PC-3 (cell line): ENCODE results near the gene ABCC9. TPM values are rescaled to one million over a fixed set of nuclear protein-coding genes. Genes with fewer than 3 reads are reported as not detected.

Source experiments
- ATAC-seq: fragments of 200-7000 bp; cut with Tn5 transposase; 2 replicates; pipeline ENCODE4 v1.9.1; 2020; ENCODE audit warnings: mild to moderate bottlenecking, moderate library complexity
- BruUV-seq: library from RNA; stranded (reverse); fragments of 400-500 nt; replicated peaks from 2 replicates; lab custom pipeline; 2021; lab: Mats Ljungman, UMichigan
- CTCF ChIA-PET: fragments of 300-600 bp; sonication (Branson Sonifier 250); formaldehyde crosslinking; loops from one replicate; lab custom pipeline; 2022; ENCODE audit warnings: antibody characterized with exemption; lab: Charles Lee
- POLR2A ChIA-PET: fragments of 300-600 bp; sonication (Branson Sonifier 250); formaldehyde crosslinking; loops from one replicate; lab custom pipeline; 2022; ENCODE audit warnings: antibody characterized with exemption; ENCODE audit not compliant: unreplicated experiment; lab: Charles Lee
- DNase-seq: peaks from one replicate; pipeline ENCODE4 v3.0.0-alpha.2; 2015
- H2AFZ ChIP-seq: fragments of 300-600 bp; sonication (generic); 2 replicates; pipeline ENCODE4 v1.6.0; 2016; ENCODE audit warnings: antibody characterized with exemption, low read length
- H3F3A ChIP-seq: fragments of 300-600 bp; sonication (generic); one replicate; pipeline ENCODE4 v1.6.0; 2017; ENCODE audit warnings: antibody characterized with exemption, low read length, control low read depth, mild to moderate bottlenecking; ENCODE audit not compliant: unreplicated experiment
- H3K27ac ChIP-seq: fragments of 300-600 bp; sonication (generic); 2 replicates; pipeline ENCODE4 v1.5.1; 2016; ENCODE audit warnings: mild to moderate bottlenecking, low read length
- H3K27me3 ChIP-seq: fragments of 300-600 bp; sonication (generic); 2 replicates; pipeline ENCODE4 v1.6.1; 2016; ENCODE audit warnings: low read length, mixed read lengths
- H3K36me3 ChIP-seq: fragments of 300-600 bp; sonication (generic); 2 replicates; pipeline ENCODE4 v1.6.1; 2016; ENCODE audit warnings: low read depth, mixed run types, low read length, mixed read lengths
- H3K4me1 ChIP-seq: fragments of 300-600 bp; sonication (generic); 2 replicates; pipeline ENCODE4 v1.5.1; 2016; ENCODE audit warnings: low read length; ENCODE audit not compliant: insufficient read depth
- H3K4me2 ChIP-seq: fragments of 300-600 bp; sonication (generic); 2 replicates; pipeline ENCODE4 v1.6.0; 2016; ENCODE audit warnings: low read length
- H3K4me3 ChIP-seq: fragments of 300-600 bp; sonication (generic); 2 replicates; pipeline ENCODE4 v1.5.1; 2016; ENCODE audit warnings: mild to moderate bottlenecking, low read length, mixed read lengths
- H3K79me2 ChIP-seq: fragments of 300-600 bp; sonication (generic); 2 replicates; pipeline ENCODE4 v1.6.1; 2017; ENCODE audit warnings: low read length, mixed read lengths
- H3K9ac ChIP-seq: fragments of 300-600 bp; sonication (generic); 2 replicates; pipeline ENCODE4 v1.6.0; 2016; ENCODE audit warnings: mild to moderate bottlenecking, low read length
- H3K9me2 ChIP-seq: fragments of 300-600 bp; sonication (generic); replicated peaks from 2 replicates; pipeline ENCODE4 v1.6.1; 2016; ENCODE audit warnings: mixed run types, low read length, mixed read lengths
- H3K9me3 ChIP-seq: fragments of 300-600 bp; sonication (generic); 2 replicates; pipeline ENCODE4 v1.6.1; 2016; ENCODE audit warnings: low read length, mixed read lengths
- H4K20me1 ChIP-seq: fragments of 300-600 bp; sonication (generic); 2 replicates; pipeline ENCODE4 v1.6.1; 2016; ENCODE audit warnings: low read length, mixed read lengths
- CTCF ChIP-seq: fragments of 300-600 bp; sonication (generic); conservative IDR thresholded peaks from 2 replicates; pipeline ENCODE4 v1.5.1; 2017; ENCODE audit warnings: antibody characterized with exemption, low read depth, mild to moderate bottlenecking, low read length
- EZH2 ChIP-seq: fragments of 300-600 bp; sonication (generic); IDR thresholded peaks from one replicate; pipeline ENCODE4 v1.6.1; 2017; ENCODE audit warnings: antibody characterized with exemption, mild to moderate bottlenecking, low read length; ENCODE audit not compliant: unreplicated experiment
- EZH2phosphoT487 ChIP-seq: fragments of 300-600 bp; sonication (generic); IDR thresholded peaks from 2 replicates; pipeline ENCODE4 v1.6.1; 2018; ENCODE audit warnings: mild to moderate bottlenecking, antibody characterized with exemption, low read length, borderline replicate concordance
- intact Hi-C: fragments of 100-400 bp; cut with micrococcal nuclease; formaldehyde crosslinking; loops from 2 replicates; pipeline ENCODE4 v1.9.0; 2023
- total RNA-seq: library from RNA; depleted of rRNA; stranded (reverse); fragments of >200 nt; gene quantifications from 2 replicates; pipeline ENCODE4 v1.2.3, GENCODE V29; 2014

Gene ABCC9
- total RNA-seq, 1 experiment from 2014 or later, result 0.33 TPM

GRCh38 chr12:21837847-21838246, 103.4 kb downstream of the ABCC9 start:
- H3F3A ChIP-seq, result no peaks in the 10 kb centered on the region
- H3K4me2 ChIP-seq, result no peak overlapping the region
- no peak for DNase-seq
- no TSS peak for BruUV-seq
- no peaks in the 10 kb centered on the region for H4K20me1 ChIP-seq
- no peak overlapping the region for H3K9ac ChIP-seq
- H3K9me2 ChIP-seq, result no peaks in the 10 kb centered on the region
- intact Hi-C loops, result no loop called here
- H3K36me3 ChIP-seq, result no peaks in the 10 kb centered on the region
- CTCF ChIA-PET, result interaction anchor here (0.5 kb wide), 1 partner anchor 140 kb away, joined by 4 read pairs; no protein-coding TSS in a partner anchor
- H2AFZ ChIP-seq, result no peak overlapping the region
- no peak overlapping the region for H3K27ac ChIP-seq
- POLR2A ChIA-PET, result no interaction called here
- no peak for ATAC-seq
- H3K4me3 ChIP-seq, result no peak overlapping the region
- no peaks in the 10 kb centered on the region for H3K27me3 ChIP-seq
- no peaks in the 10 kb centered on the region for H3K79me2 ChIP-seq
- TF ChIP-seq CTCF, result no peak
- no peak for TF ChIP-seq EZH2phosphoT487
- no peak for TF ChIP-seq EZH2
- H3K9me3 ChIP-seq, result no peaks in the 10 kb centered on the region
- no peaks in the 10 kb centered on the region for H3K4me1 ChIP-seq

GRCh38 chr12:21831791-21832344, 109.4 kb downstream of the ABCC9 start:
- intact Hi-C loops, result no loop called here
- Histone ChIP-seq H2AFZ (no peak overlapping the region), H3K27me3 (no peaks in the 10 kb centered on the region), H3K9me3 (no peaks in the 10 kb centered on the region), H3K4me1 (no peaks in the 10 kb centered on the region), H3K79me2 (no peaks in the 10 kb centered on the region), H3F3A (no peaks in the 10 kb centered on the region), H3K9ac (no peak overlapping the region), H3K4me3 (no peak overlapping the region), H3K27ac (no peak overlapping the region), H3K9me2 (no peaks in the 10 kb centered on the region), H3K4me2 (no peak overlapping the region), H3K36me3 (no peaks in the 10 kb centered on the region), H4K20me1 (no peaks in the 10 kb centered on the region)
- ChIA-PET CTCF (no interaction called here), POLR2A (no interaction called here)
- DNase-seq (no peak), ATAC-seq (no peak)
- no TSS peak for BruUV-seq
- TF ChIP-seq EZH2phosphoT487 (no peak), CTCF (no peak), EZH2 (no peak)

GRCh38 chr12:21828779-21829178, 112.4 kb downstream of the ABCC9 start:
- DNase-seq, result no peak
- H3K9me3 ChIP-seq, result no peaks in the 10 kb centered on the region
- CTCF ChIA-PET, result no interaction called here
- H3K4me1 ChIP-seq, result no peaks in the 10 kb centered on the region
- BruUV-seq, result no TSS peak
- no peaks in the 10 kb centered on the region for H3K79me2 ChIP-seq
- H3K27me3 ChIP-seq, result no peaks in the 10 kb centered on the region
- intact Hi-C loops, result no loop called here
- no peaks in the 10 kb centered on the region for H3K9me2 ChIP-seq
- TF ChIP-seq CTCF, result no peak
- no peak for TF ChIP-seq EZH2phosphoT487
- TF ChIP-seq EZH2, result no peak
- H3K4me2 ChIP-seq, result no peak overlapping the region
- H3F3A ChIP-seq, result no peaks in the 10 kb centered on the region
- H3K27ac ChIP-seq, result no peak overlapping the region
- ATAC-seq, result 0 out of 2 replicates have a peak, but pooled peaks have one; percentile 11
- no peaks in the 10 kb centered on the region for H3K36me3 ChIP-seq
- POLR2A ChIA-PET, result no interaction called here
- no peaks in the 10 kb centered on the region for H4K20me1 ChIP-seq
- no peak overlapping the region for H3K4me3 ChIP-seq
- H3K9ac ChIP-seq, result no peak overlapping the region
- no peak overlapping the region for H2AFZ ChIP-seq
